Stimulated activated naive CD8-positive, alpha-beta T cell treated with anti-CD3 and anti-CD28 coated beads, Interleukin-15, Interleukin-2, amounts not matched to agents 100 U/mL and 50 U/mL, for 24 hours (primary cell): Measurements from ENCODE around the gene WNT9A.
"Not testable (repeated sequence)": the region's sequence is repeated elsewhere in the genome, so short reads cannot be mapped to it uniquely, and the experiment has no call there.

Experiments
- ATAC-seq: fragments of 150-1000 bp; cut with Tn5 transposase; one replicate; pipeline ENCODE4 v1.10.0; 2021
- DNase-seq: peaks from one replicate; pipeline ENCODE4 v3.0.0; 2021

WNT9A gene

DNA sequence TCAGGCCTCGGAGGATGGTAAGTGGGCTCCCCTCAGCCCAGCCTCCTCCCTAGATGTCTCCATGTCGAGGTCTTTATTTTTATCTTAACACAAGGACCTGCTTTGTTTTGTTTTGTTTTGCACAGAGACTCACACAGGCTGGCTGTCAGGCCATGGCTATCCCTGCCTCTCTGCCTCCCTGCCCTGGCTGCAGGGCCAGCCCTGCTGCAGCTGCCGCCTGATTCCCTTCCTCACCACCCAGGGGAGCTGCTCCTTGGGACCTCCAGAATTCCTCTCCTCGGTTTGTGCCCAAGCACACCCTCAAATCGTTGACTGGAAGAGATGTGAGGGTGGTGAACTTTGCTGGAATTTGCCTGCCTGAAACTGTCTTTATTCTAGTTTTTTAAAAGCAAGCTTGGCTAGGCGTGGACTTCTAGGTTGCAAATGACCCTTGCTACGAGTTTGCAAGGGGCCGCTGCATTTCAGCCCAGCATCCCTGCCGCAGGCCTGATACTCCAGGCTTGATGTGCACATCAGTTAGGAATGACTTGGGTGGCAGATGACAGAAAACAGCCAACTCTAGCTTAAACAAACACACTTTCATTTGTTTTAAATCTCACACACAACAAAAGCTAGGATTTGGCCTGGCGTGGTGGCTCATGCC is 37.1 kb downstream of the WNT9A start:
- DNase-seq = no peak

DNA sequence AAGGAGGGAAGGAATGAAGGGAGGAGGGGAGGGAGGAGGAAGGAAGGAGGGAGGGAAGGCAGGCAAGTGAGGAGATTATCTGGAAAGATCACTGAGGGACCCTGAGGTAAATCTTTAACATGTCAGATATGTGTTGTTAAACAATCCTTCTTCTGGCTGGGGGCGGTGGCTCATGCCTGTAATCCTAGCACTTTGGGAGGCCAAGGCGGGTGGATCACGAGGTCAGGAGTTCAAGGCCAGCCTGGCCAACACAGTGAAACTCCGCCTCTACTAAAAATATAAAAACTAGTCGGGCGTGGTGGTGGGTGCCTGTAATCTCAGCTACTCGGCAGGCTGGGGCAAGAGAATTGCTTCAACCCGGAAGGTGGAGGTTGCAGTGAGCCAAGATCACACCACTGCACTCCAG is 37.8 kb downstream of the WNT9A start:
- DNase-seq, ATAC-seq: not testable (repeated sequence)

More for the DNA sequence above, 37.1 kb downstream of the WNT9A start:
- ATAC-seq = no peak

DNA sequence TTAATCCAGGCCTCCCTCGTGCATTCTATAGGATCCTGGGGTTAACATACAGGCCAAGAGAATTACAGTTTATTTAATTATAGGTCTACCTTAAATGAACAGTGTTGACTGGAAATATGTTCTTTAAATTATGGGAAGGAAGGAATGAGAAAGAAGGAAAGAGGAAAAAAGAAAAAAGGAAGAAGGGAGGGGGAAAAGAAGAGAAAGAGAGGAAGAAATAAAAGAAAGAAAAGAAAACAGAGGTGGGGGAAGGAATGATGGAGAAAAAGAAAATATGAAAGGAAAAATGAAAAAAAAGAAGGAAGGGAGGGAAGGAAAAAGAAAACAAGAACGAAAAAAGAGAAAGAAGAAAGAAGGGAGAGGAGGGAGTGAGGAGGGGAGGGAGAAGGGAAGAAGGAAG is 38.5 kb downstream of the WNT9A start:
- no peak for DNase-seq
- ATAC-seq = no peak

DNA sequence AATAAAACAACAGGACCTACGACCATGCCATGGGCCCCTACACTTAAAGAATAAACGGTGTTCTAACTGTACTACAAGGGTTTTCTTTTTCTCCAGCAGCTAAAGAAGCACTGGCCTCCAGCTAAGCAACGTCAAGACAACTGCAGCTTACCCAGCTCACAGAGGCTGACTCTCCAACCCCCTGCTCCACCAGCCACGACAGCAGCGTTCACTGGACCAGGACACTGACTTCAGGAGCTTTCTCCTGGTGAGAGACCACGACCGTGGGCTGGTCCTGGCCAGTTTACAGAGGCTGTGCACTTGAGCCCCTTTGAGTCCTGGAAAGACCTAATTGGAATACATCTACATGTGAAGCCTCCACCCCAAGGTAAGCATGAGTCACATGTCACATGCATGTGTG is 39.4 kb downstream of the WNT9A start:
- ATAC-seq = no peak
- DNase-seq = no peak

DNA sequence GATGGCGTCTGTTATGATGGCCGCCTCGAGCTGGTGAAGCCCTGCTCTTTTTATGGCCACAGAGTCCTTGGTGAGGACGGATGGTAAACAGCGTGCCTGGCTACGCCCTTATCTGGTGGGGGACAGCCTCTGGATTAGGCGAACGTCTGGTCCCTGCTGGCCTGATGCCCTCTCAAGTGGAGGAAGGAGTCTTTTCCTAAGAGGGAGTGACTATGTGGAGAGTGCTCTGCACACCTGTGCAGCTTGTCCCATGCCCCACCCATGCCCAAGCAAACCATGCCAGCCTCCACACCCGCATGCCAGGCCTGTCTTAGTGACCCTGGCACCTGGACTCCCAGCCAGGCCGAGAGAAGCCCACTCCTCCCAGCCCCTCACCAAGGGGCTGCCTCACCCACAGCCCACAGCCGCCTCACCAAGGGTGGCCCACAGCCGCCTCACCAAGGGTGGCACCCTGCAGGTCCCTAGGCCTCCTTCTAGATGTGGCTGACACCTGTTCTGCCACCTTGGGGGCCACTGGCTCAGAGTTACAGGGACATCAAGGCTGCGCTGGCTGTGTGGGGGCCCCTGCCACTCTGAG is 40.2 kb downstream of the WNT9A start:
- DNase-seq (no peak), ATAC-seq (no peak)

DNA sequence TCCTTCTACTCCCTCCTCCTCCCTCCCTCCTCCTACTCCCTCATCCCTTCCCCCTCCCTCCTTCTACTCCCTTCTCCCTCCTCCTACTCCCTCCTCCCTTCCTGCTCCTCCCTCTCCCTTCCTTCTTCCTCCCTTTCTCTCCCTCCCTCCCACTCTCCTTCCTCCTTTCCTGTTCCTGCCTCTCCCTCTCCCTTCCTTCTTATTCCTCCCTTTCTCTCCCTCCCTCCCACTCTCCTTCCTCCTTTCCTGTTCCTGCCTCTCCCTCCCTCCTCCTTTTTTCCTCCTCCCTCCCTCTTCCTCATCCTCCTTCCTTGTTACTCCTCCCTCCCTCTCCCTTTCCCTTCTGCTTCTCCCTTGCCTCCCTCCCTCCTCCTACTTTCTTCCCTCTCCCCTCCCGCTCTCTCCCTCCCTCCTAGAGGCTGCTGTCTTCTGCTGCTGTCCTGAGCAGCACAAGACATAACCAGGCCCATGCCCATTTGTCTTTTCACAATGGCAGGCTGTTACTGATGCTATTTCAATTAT is 41.1 kb downstream of the WNT9A start:
- DNase-seq = no peak
- no peak for ATAC-seq

DNA sequence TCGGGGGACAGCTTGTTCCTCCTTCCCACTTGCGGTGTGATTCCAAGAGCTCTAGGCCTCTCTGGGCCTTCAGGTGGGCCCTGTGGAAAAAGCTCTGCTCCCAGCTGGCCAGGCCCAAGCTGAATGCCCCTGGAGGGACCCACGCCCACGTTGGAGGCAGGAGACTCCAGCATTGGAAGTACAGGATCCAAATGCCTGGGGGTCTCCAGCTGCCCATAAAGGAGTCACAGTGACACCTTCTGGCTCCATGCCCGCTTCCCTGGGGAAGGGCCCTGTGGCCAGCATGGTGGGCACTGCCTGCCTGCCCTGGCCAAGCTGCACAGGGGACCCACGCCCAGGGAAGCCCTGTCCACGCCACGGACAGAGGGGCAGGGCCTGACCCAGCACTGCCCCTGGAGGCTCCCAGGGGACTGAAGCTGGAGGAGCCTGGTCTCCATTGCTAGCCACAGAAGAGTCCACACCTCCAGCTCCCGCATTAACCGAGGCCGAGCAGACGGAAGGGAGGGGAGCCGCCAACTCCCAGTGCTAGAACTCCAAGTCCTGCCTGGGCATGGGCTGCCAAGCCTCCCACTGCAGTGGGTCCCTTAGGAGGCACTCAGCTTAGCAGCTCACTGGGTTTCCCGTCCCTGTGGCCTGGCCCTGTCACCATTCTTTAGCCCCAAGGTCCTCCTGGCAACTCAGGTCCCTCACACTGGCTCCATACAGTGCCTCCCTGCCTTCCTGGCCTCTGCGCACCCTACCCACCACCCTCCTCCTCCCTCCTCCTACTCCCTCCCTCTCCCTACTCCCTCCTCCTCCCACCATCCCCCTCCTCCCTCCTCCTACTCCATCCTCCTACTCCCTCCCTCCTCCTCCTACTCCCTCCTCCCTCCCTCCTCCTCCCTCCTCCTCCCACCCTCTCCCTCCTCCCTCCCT is 41.9 kb downstream of the WNT9A start:
- DNase-seq (no peak), ATAC-seq (no peak)

DNA sequence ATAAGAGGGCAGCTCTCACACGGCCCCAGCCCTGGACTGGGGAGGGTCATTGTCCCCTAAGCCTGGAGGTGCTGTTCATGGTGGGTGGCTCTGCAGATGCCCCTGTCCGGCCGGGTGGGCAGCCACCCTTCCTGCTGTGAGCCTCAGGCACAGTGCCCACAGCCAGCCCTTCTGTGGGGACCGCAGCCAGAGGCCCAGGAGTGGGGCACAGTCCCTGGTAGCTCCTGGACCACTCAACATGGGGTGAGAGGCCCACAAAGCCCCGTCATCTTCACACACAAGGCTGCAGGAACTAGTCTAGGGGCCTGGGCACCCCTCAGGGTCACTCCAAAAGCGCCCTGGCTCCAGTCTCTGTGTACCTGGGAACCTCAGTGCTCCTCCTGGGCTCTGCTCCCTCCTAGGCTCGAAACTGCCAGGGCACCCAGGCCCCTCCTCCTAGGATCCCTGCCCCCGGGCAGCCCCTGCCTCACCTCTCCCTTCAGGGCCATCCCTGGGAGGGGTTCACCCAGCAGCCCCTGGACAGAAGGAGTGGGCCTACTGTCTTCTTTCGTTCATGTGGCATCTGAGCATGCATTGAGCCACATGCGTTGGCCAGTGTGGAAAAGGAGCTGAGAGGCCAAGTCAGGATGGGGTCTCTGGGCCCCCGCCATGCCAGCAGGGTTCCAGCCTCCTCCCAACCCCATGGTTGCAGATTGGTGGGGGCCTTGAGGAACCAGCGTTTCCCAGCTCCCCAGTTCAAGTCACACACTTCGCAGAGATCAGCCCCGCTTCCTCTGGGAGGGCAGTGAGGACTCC is 43.0 kb downstream of the WNT9A start:
- ATAC-seq = no peak
- DNase-seq = no peak

DNA sequence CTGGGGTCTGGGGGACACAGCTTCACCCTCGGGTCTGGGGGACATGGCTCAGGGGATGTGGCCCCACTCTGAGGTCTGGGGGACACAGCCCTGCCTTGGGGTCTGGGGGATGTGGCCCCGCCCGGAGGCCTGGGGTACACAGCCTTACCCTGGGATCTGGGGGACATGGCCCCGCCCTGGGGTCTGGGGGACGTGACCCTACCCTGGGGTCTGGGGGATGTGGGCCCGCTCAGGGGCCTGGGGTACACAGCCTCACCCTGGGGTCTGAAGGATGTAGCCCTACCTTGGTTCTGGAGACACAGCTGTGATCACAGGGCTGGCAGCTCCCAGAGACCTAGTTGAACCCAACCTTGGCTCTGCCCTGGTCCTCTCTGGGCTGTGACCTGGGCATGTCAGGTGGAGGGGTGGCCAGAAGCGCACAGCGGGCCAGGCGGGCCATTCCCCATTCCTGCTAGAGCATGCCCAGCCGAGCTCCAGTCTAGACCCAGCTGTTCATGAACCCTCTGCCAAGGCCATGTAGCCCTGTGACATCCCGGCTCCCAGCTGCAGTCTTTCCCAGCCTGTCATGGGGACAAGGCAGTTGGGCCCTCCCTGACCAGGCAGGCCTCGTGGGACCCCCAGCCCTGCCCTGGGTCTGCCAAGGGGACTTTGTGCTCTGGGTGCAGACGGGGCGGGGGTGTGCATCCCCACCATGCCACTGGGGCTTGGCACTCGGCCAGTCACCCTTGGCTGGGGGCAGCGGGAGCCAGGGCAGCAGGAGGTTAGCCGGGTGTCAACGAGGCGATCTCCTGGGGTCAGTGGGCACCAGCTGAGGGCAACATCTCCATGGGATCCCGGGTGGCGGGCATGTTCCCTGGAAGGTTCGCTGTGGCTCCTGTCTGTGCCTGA is 43.9 kb downstream of the WNT9A start:
- ATAC-seq = no peak

DNA sequence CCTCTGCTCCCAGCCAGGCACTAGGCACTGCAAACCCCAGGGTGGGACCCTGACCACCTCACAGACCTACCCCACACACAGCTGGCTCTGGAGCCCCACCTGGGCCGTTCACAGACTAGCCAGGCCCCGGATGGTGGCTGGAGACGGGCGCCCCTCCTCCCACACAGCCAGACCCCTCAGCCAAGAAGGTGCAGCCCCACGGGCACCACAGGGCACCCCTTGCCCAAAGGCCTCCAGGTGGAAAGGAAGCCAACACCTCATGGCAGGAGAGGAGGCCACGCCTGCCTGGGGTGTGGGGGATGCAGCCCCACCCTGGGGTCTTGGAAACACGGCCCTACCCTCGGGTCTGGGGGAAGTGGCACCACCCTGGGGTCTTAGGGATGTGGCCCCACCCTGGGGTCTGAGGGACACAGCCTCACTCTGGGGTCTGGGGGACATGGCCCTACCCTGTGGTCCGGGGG is 44.6 kb downstream of the WNT9A start:
- DNase-seq (no peak), ATAC-seq (no peak)

More for the DNA sequence above, 43.9 kb downstream of the WNT9A start:
- no peak for DNase-seq

DNA sequence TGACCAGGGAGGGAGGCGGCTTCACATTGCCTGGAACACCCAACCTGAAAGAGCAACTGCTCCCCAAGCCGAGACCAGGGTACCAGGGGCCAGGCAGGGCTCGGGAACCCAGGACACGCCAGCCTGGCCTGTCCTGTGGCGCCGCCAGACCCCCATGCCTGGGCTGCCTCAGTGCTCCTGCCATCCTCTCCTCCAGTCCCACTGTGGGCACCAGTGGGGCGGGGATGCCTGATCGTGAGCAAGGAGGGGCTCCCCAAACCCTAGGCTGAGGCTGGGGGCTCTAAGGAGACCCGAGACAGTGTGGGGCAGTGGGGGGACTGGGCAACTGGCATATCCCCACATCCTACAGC is 45.1 kb downstream of the WNT9A start:
- no peak for ATAC-seq
- DNase-seq = no peak

DNA sequence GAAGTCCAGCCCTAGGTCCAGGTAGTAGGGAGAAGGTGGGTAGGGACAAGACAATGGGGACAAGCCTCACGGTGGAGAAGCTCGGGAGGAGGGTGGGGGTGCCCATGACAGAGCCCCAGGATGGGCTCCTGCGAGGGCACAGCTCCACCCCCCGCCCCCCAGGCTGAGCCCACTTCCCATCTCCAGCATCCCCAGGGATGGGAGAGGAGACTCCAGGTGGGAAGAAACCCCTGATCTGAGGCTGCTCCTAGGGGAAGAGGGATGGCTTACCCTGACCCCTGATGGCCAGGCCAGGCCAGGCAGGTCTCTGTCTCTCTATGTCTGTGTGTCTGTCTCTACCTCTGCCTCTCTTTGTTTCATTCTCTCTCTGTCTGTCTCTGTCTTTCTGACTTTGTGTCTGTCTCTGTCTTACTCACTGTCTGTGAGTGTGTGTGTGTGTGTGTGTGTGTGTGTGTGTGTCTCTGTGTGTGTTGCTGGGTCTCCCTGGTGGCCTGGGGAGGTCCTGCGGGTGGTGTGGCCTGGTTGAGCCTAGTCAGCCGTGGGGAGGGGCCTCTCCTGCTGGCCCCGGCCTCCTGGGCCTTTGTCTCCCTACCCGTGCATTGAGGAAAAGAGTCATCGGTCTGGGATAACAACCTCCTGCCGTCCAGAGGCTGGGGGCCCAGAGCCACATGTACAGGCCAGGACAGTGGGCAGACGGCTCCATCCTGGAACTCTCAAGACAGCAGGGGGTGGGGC is 45.7 kb downstream of the WNT9A start:
- DNase-seq (no peak), ATAC-seq (no peak)

DNA sequence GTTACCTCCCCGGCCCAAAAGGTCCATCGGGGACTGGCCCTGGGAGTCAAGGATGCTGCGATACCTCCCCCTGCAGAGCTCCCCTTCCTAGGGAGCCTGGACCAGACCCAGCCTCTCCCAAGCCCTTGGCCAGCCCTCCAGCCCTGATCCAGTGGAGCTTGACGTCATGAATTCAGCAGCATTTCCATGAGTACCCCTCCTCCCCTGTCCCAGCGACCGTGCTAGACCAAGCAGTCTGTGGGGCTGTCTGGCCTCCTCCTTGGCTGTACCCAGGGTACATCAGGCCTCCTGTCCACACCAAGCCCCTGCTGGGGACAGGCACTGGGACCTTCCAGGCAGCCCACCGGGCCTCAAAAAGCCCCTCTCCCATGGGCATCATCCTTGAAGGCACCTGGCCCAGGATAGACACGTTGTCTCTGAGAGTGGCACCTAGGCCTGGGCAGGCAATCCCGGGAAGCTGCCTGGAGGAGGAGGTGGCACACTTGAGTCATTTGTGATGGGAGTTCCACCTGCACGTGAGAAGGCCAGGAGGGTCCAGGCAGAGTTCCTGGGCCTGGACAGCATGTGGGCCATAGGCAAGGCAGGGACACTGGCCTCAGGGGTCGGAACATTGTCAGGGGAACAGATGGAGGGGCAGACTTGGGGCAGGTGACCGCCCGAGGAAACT is 46.4 kb downstream of the WNT9A start:
- DNase-seq (no peak), ATAC-seq (no peak)

DNA sequence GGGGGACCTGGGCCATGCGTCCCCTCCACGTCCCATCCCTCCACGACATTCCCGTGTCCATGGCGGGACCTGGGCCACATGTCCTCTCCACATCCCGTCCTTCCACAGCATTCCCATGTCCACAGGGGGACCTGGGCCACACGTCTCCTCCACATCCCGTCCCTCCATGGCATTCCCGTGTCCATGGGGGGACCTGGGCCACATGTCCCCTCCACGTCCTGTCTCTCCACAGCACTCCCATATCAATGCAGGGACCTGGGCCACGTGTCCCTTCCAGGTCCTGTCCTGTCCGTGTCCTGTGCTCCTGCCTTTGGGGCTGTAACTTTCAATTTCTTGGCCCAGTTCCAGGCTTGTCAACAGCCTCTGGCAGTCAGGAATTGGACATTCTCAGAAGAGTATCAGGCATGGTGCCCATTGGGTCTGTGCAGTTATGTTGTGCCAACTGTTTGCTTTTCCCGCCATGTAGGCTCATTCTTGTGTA is 47.1 kb downstream of the WNT9A start:
- no peak for ATAC-seq

DNA sequence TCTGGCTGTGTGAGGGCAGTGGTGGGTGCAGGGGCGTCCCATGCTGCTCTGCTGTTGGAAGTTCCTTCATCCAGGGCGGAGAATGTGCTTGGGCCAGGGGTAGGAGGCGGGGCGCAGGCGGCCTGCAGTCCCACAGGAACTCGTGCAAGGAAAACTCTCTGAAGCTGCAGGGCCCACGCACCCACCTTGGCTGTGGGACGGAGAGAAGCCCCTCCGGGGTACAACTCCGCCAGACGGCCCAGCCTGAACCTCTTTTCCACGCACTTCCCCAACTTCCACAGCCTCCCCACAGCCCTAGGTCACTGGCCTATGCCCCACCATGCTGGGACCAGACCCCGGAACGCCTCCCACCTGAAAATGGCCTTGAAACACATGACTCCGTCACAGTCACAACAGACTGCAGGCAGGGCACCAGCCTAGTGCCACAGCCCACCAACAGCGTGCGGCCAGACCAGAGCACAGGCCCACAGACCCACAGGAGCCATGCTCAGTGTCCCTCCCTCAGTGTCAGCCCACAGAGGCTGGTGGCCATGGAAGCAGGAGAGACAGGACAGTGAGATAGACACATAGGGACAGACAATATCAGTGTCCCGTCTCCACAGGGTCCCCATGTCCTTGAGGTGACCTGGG is 47.8 kb downstream of the WNT9A start:
- no peak for DNase-seq
- no peak for ATAC-seq

More for the DNA sequence above, 47.1 kb downstream of the WNT9A start:
- no peak for DNase-seq

DNA sequence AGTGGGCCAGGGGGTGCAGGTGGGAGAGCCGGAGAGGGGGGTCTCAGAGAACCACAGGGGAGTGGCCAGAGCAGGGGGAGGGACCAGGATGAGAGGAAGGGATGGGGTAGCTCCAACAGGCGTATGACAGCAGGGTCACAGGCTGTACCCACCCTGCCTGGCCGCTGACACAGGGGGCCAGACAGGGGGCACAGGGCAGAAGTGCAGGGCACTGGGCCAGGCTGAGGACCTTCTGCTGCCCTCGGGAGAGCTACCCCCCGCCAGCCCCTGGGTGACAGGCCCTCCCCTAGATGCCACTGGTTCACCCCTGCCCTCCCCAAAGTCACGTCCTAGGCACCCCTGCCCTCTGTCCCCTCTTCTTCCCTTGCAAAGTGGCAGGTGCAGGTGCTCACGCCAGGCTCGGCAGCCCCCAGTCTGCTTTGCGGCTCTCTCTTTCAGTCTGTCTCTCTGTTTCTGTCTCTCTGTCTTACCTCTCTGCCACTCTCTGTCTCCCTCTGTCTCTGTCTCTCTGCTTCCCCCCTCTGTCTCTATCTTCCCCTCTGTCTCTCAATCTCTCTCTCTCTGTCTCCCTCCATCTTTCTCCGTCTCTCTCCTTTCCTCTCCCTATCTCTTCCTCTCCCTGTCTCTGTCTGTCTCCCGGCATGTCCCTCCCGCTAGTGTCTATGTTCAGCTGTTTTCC is 48.5 kb downstream of the WNT9A start:
- ATAC-seq (no peak), DNase-seq (peak; percentile 2)

DNA sequence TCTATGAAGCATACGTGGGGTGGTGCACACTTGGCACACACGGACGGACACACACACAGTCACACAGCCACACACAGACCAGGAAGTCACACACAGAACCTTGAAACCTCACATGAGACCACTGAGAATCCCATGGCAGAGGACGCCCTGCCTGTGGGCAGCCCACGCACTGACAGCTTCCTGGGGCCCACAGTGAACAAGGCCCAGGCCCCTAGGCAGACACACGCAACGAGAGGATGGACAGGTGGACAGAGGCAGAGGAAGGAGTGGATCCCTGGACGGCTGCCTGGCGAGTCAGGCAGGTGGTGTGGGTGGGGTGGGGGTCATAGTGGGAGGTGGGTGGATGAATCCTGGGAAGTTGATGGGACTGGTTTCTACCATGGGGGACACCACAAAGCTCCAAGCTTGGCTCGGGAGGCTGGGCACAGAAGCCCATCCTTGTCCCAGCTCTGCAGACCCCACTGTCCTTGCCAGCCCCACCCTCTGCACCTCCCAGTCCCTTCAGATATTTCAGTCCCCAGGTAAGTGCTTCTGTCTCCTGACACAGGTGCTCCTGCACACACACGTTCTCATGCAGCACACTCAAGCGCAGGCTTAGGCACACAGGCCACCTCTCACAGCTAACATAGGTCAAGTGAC is 49.1 kb downstream of the WNT9A start:
- DNase-seq (peak; percentile 10), ATAC-seq (no peak)
